A673 (cell line): ENCODE measurements around the gene ATOH8. TPM values are rescaled to one million over a fixed set of nuclear protein-coding genes. Genes with fewer than 3 reads are reported as not detected.

ENCODE experiments used
- BruUV-seq: library from RNA; stranded (reverse); fragments of 400-500 nt; replicated peaks from 2 replicates; lab custom pipeline; 2021; lab: Mats Ljungman, UMichigan
- CTCF ChIA-PET: fragments of 300-600 bp; sonication (Branson Sonifier 250); formaldehyde crosslinking; loops from one replicate; lab custom pipeline; 2022; ENCODE audit warnings: antibody characterized with exemption; lab: Charles Lee
- POLR2A ChIA-PET: fragments of 300-600 bp; sonication (Branson Sonifier 250); formaldehyde crosslinking; loops from one replicate; lab custom pipeline; 2022; ENCODE audit warnings: antibody characterized with exemption; ENCODE audit not compliant: low non-redundant PET; lab: Charles Lee
- DNase-seq: peaks from one replicate; pipeline ENCODE4 v3.0.0-alpha.2; 2015; ENCODE audit warnings: low spot score
- H3K27ac ChIP-seq: fragments of 200-600 bp; sonication (generic); 2 replicates; pipeline ENCODE4 v1.5.1; 2016; ENCODE audit warnings: mixed run types, low read depth, mild to moderate bottlenecking, mixed read lengths, antibody characterized with exemption, low read length; ENCODE audit not compliant: poor library complexity, severe bottlenecking
- H3K27me3 ChIP-seq: fragments of 200-600 bp; sonication (generic); replicated peaks from 2 replicates; pipeline ENCODE4 v1.6.1; 2017; ENCODE audit warnings: mixed run types, low read depth, mild to moderate bottlenecking, mixed read lengths, antibody characterized with exemption, low read length; ENCODE audit not compliant: insufficient read depth, poor library complexity
- H3K36me3 ChIP-seq: fragments of 200-600 bp; sonication (generic); 2 replicates; pipeline ENCODE4 v1.6.1; 2016; ENCODE audit warnings: mixed run types, mild to moderate bottlenecking, mixed read lengths, antibody characterized with exemption, low read length; ENCODE audit not compliant: insufficient read depth, poor library complexity, severe bottlenecking
- H3K4me1 ChIP-seq: fragments of 200-600 bp; sonication (generic); 2 replicates; pipeline ENCODE4 v1.6.1; 2017; ENCODE audit warnings: mixed run types, mild to moderate bottlenecking, mixed read lengths, antibody characterized with exemption, low read length; ENCODE audit not compliant: insufficient read depth, poor library complexity, severe bottlenecking
- H3K4me3 ChIP-seq: fragments of 200-600 bp; sonication (generic); 2 replicates; pipeline ENCODE4 v1.5.1; 2016; ENCODE audit warnings: low read depth, mixed run types, mild to moderate bottlenecking, mixed read lengths, low read length; ENCODE audit not compliant: poor library complexity, severe bottlenecking
- H3K9me3 ChIP-seq: fragments of 200-600 bp; sonication (generic); 2 replicates; pipeline ENCODE4 v1.6.1; 2016; ENCODE audit warnings: mixed run types, low read depth, mild to moderate bottlenecking, mixed read lengths, antibody characterized with exemption, low read length; ENCODE audit not compliant: poor library complexity, severe bottlenecking
- EZH2 ChIP-seq: fragments of 200-600 bp; sonication (generic); IDR thresholded peaks from 2 replicates; pipeline ENCODE4 v1.6.1; 2017; ENCODE audit warnings: borderline replicate concordance, low read depth, mild to moderate bottlenecking, mixed read lengths, antibody characterized with exemption, low read length; ENCODE audit not compliant: poor library complexity, severe bottlenecking
- intact Hi-C: fragments of 100-400 bp; cut with micrococcal nuclease; formaldehyde crosslinking; loops from one replicate; pipeline ENCODE4 v1.10.0; 2022; ENCODE audit not compliant: unreplicated experiment
- total RNA-seq: library from RNA; stranded (reverse); gene quantifications from 2 replicates; pipeline ENCODE4 v1.2.3, GENCODE V29; 2021
- TF ChIP-seq, protein P1 (sequence below): fragments of 300-800, 200-600 bp; sonication (generic); conservative IDR thresholded peaks from 2 replicates; pipeline ENCODE4 v1.5.1; 2017; ENCODE audit warnings: low read depth, mild to moderate bottlenecking, antibody characterized with exemption, low read length, moderate library complexity, mixed read lengths

The ATOH8 gene
- total RNA-seq, 1 experiment from 2014 or later, result 4.6 TPM

DNA sequence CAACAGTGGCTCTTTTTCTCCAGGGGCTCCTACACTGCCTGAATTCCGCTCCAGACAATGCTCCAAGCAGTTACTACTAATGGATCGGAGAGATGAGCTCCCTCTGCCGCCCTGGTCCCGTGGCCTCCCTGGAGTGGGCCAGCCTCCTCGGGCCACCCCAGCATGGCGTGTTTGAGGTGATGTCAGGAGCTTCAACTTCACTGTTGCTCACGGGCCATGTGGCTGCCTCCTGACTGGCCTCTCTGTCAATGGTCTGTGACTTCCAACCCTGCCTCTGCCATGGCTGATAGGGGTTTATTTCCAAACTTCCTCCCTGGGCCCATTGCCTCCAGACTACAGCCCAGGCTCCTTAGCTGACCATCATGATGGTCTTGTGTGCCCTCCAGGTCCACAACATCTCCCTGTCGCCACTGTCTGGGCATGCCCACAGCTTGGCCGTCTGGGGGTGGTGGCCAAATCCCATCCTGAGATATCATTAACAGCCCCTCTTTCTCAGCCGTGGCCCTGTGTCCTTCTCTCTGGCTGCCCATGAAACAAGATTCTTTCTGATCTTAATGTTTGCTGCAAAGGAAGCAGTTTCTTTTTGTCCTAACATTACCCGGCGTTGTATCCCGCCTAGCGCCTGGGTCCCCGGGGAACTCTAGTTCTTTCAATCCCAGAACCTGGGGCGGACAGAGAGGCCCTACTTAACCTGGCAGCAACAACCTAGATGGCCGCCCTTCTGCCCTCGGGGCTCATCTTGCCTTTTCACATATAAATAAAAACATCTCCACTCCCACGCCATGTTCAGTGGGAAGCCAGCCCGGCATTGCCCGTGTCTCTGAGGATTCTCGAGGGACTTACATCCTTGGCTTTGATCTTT lies 38.1 kb downstream of the ATOH8 start:
- Histone ChIP-seq H3K27me3 (no peaks in the 10 kb centered on the region), H3K36me3 (no peaks in the 10 kb centered on the region), H3K4me3 (no peak overlapping the region), H3K4me1 (peaks cover 8% of the 10 kb centered on the region), H3K27ac (no peak overlapping the region), H3K9me3 (no peaks in the 10 kb centered on the region)
- TF ChIP-seq, protein P1, sequence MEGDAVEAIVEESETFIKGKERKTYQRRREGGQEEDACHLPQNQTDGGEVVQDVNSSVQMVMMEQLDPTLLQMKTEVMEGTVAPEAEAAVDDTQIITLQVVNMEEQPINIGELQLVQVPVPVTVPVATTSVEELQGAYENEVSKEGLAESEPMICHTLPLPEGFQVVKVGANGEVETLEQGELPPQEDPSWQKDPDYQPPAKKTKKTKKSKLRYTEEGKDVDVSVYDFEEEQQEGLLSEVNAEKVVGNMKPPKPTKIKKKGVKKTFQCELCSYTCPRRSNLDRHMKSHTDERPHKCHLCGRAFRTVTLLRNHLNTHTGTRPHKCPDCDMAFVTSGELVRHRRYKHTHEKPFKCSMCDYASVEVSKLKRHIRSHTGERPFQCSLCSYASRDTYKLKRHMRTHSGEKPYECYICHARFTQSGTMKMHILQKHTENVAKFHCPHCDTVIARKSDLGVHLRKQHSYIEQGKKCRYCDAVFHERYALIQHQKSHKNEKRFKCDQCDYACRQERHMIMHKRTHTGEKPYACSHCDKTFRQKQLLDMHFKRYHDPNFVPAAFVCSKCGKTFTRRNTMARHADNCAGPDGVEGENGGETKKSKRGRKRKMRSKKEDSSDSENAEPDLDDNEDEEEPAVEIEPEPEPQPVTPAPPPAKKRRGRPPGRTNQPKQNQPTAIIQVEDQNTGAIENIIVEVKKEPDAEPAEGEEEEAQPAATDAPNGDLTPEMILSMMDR, result no peak
- TF ChIP-seq EZH2, result no peak
- POLR2A ChIA-PET, result no interaction called here
- CTCF ChIA-PET, result no interaction called here
- intact Hi-C loops, result no loop called here
- DNase-seq, result no peak
- no TSS peak for BruUV-seq

DNA sequence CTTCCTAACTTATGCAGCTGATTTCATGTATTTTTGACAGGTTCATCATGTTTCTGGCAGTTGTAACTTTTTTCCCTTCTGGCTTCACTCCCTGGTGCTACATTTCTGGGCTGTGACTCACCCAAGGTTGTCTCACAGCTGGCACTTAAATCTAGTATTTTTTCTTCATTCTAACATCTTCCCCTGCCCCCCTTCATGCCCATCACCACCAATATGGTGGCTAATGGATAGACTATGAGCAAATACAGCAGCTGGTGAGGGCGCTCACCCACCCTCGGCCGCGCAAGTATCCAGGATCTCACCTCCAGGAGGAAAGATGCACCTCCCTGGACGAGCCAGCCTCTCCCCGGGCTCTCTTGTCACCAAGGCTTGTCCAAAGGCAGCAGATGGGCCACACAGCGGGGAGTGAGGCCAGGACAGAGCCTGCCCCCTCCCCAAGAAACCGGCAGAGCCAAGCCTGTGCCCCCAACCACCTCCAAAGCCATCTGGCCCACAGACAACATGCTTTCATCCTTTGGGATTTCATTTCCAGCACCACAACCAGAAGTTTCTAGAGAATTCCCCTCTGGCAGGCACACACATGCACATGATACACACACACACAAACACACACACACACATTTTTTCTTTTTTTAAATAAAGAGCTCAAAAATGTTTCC lies 39.1 kb downstream of the ATOH8 start:
- Histone ChIP-seq H3K9me3 (no peaks in the 10 kb centered on the region), H3K4me3 (no peak overlapping the region), H3K4me1 (peaks cover 8% of the 10 kb centered on the region), H3K36me3 (no peaks in the 10 kb centered on the region), H3K27me3 (no peaks in the 10 kb centered on the region), H3K27ac (no peak overlapping the region)
- peak; percentile 40 for DNase-seq
- ChIA-PET POLR2A (no interaction called here), CTCF (interaction anchor here (0.7 kb wide), 1 partner anchor 83 kb away, joined by 4 read pairs; no protein-coding TSS in a partner anchor)
- TF ChIP-seq EZH2, result no peak
- TF ChIP-seq, protein P1, result no peak
- BruUV-seq, result no TSS peak
- intact Hi-C loops, result no loop called here

DNA sequence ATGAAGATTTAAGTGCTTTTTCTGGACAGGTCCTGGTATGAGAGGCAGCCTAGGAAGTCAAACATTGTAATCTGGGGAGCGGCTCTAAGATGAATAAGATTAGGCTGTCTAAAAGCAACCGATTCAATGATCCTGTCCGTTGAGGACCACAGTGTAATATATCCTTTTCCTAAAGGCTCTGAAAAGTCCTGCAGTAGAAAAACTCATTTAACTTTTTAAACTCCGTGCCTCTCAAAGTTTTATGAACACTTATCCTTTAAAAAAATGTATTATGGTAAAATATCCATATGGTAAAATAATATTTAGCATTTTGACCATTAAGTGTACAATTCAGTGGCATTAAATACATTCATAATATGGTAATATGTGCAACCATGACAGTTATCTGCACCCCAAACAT lies 39.8 kb downstream of the ATOH8 start:
- H3K27me3 ChIP-seq, result no peaks in the 10 kb centered on the region
- peaks cover 8% of the 10 kb centered on the region for H3K4me1 ChIP-seq
- H3K36me3 ChIP-seq, result no peaks in the 10 kb centered on the region
- BruUV-seq, result no TSS peak
- ChIA-PET CTCF (no interaction called here), POLR2A (no interaction called here)
- no peak for TF ChIP-seq EZH2
- no peak for DNase-seq
- no peak overlapping the region for H3K27ac ChIP-seq
- H3K4me3 ChIP-seq, result no peak overlapping the region
- H3K9me3 ChIP-seq, result no peaks in the 10 kb centered on the region
- intact Hi-C loops, result no loop called here
